Memory B cell (primary cell): ENCODE results near the gene FGF5.
"Not testable (repeated sequence)": the region's sequence is repeated elsewhere in the genome, so short reads cannot be mapped to it uniquely, and the experiment has no call there.

Experiments used
- ATAC-seq: fragments of 150-1000 bp; cut with Tn5 transposase; 2 replicates; pipeline ENCODE4 v1.10.0; 2021; ENCODE audit warnings: low read depth, mild to moderate bottlenecking, moderate library complexity
- DNase-seq, 2 donors: peaks; one replicate each; pipeline ENCODE4 v3.0.0; 2022; ENCODE audit warnings: low spot score in 2 of 2
- H3K27ac Mint-ChIP-seq: one replicate; pipeline ENCODE4 v1.8.0; 2022; ENCODE audit warnings: mild to moderate bottlenecking, moderate library complexity, mixed read lengths
- H3K27me3 Mint-ChIP-seq: one replicate; pipeline ENCODE4 v1.8.0; 2022; ENCODE audit warnings: mixed read lengths
- H3K36me3 Mint-ChIP-seq: one replicate; pipeline ENCODE4 v1.8.0; 2022; ENCODE audit warnings: mild to moderate bottlenecking, mixed read lengths
- H3K4me1 Mint-ChIP-seq: one replicate; pipeline ENCODE4 v1.8.0; 2022; ENCODE audit warnings: mixed read lengths
- H3K4me3 Mint-ChIP-seq: one replicate; pipeline ENCODE4 v1.8.0; 2022; ENCODE audit warnings: mild to moderate bottlenecking, moderate library complexity, mixed read lengths
- H3K9me3 Mint-ChIP-seq: one replicate; pipeline ENCODE4 v1.8.0; 2022; ENCODE audit warnings: mixed read lengths

The FGF5 gene

GRCh38 chr4:80239480-80240150 is 26.8 kb upstream of the FGF5 start:
- Mint-ChIP-seq H3K27me3 (peaks cover 9% of the 10 kb centered on the region), H3K4me3 (no peak overlapping the region), H3K4me1 (no peaks in the 10 kb centered on the region), H3K36me3 (no peaks in the 10 kb centered on the region), H3K9me3 (no peaks in the 10 kb centered on the region), H3K27ac (no peak overlapping the region)
- DNase-seq (no peak), ATAC-seq (no peak)

GRCh38 chr4:80240976-80241375 is 25.5 kb upstream of the FGF5 start:
- no peak for ATAC-seq

GRCh38 chr4:80243274-80244018 is 23.0 kb upstream of the FGF5 start:
- H3K27ac Mint-ChIP-seq = no peak overlapping the region
- H3K27me3 Mint-ChIP-seq = peaks cover 10% of the 10 kb centered on the region
- DNase-seq (no peak), ATAC-seq (no peak)
- no peaks in the 10 kb centered on the region for H3K4me1 Mint-ChIP-seq
- no peaks in the 10 kb centered on the region for H3K36me3 Mint-ChIP-seq
- no peak overlapping the region for H3K4me3 Mint-ChIP-seq
- H3K9me3 Mint-ChIP-seq = no peaks in the 10 kb centered on the region

More at GRCh38 chr4:80240976-80241375, 25.5 kb upstream of the FGF5 start:
- H3K4me3 Mint-ChIP-seq = no peak overlapping the region
- H3K36me3 Mint-ChIP-seq = no peaks in the 10 kb centered on the region
- H3K27ac Mint-ChIP-seq = no peak overlapping the region
- no peaks in the 10 kb centered on the region for H3K9me3 Mint-ChIP-seq
- peaks cover 7% of the 10 kb centered on the region for H3K27me3 Mint-ChIP-seq
- no peaks in the 10 kb centered on the region for H3K4me1 Mint-ChIP-seq
- DNase-seq = no peak

- not testable (repeated sequence) for ATAC-seq, H3K4me1 Mint-ChIP-seq, H3K9me3 Mint-ChIP-seq, H3K36me3 Mint-ChIP-seq, H3K27ac Mint-ChIP-seq, H3K4me3 Mint-ChIP-seq, DNase-seq, H3K27me3 Mint-ChIP-seq
These were observed 19.0 kb upstream of the FGF5 start for GRCh38 chr4:80247484-80247883.

- Mint-ChIP-seq H3K4me3 (no peak overlapping the region), H3K4me1 (peaks cover 2% of the 10 kb centered on the region), H3K27ac (no peak overlapping the region), H3K9me3 (no peaks in the 10 kb centered on the region), H3K27me3 (peaks cover 6% of the 10 kb centered on the region), H3K36me3 (no peaks in the 10 kb centered on the region)
- ATAC-seq = no peak
- no peak for DNase-seq
These were observed 17.3 kb upstream of the FGF5 start for GRCh38 chr4:80249144-80249543.

GRCh38 chr4:80252427-80252826 is 14.0 kb upstream of the FGF5 start:
- DNase-seq = no peak
- Mint-ChIP-seq H3K27me3 (peaks cover 8% of the 10 kb centered on the region), H3K4me1 (peaks cover 2% of the 10 kb centered on the region), H3K4me3 (no peak overlapping the region), H3K27ac (no peak overlapping the region), H3K36me3 (no peaks in the 10 kb centered on the region), H3K9me3 (no peaks in the 10 kb centered on the region)
- no peak for ATAC-seq

- Mint-ChIP-seq H3K27me3 (peaks cover 8% of the 10 kb centered on the region), H3K4me1 (peaks cover 2% of the 10 kb centered on the region), H3K36me3 (no peaks in the 10 kb centered on the region), H3K9me3 (no peaks in the 10 kb centered on the region), H3K27ac (no peak overlapping the region), H3K4me3 (no peak overlapping the region)
- ATAC-seq = no peak
- no peak for DNase-seq
These were observed 13.5 kb upstream of the FGF5 start for GRCh38 chr4:80252953-80253352.

- DNase-seq = no peak
- peaks cover 2% of the 10 kb centered on the region for H3K4me1 Mint-ChIP-seq
- H3K4me3 Mint-ChIP-seq = no peak overlapping the region
- no peak for ATAC-seq
- H3K36me3 Mint-ChIP-seq = no peaks in the 10 kb centered on the region
- H3K27ac Mint-ChIP-seq = no peak overlapping the region
- H3K27me3 Mint-ChIP-seq = peaks cover 8% of the 10 kb centered on the region
- H3K9me3 Mint-ChIP-seq = no peaks in the 10 kb centered on the region
These were observed 13.0 kb upstream of the FGF5 start for GRCh38 chr4:80253510-80253909.

GRCh38 chr4:80254114-80254513 is 12.3 kb upstream of the FGF5 start:
- Mint-ChIP-seq H3K27me3 (peaks cover 8% of the 10 kb centered on the region), H3K4me3 (no peak overlapping the region), H3K36me3 (no peaks in the 10 kb centered on the region), H3K9me3 (no peaks in the 10 kb centered on the region), H3K27ac (no peak overlapping the region), H3K4me1 (no peaks in the 10 kb centered on the region)
- ATAC-seq (no peak), DNase-seq (no peak)

GRCh38 chr4:80255329-80256095 is 11.0 kb upstream of the FGF5 start:
- Mint-ChIP-seq H3K36me3 (no peaks in the 10 kb centered on the region), H3K9me3 (no peaks in the 10 kb centered on the region), H3K4me3 (no peak overlapping the region), H3K4me1 (no peaks in the 10 kb centered on the region), H3K27ac (no peak overlapping the region), H3K27me3 (peaks cover 9% of the 10 kb centered on the region)
- DNase-seq = no peak
- no peak for ATAC-seq

- Mint-ChIP-seq H3K27me3 (peaks cover 10% of the 10 kb centered on the region), H3K9me3 (no peaks in the 10 kb centered on the region), H3K36me3 (no peaks in the 10 kb centered on the region), H3K4me3 (no peak overlapping the region), H3K27ac (no peak overlapping the region), H3K4me1 (no peaks in the 10 kb centered on the region)
- no peak for ATAC-seq
- no peak for DNase-seq
These were observed 8.6 kb upstream of the FGF5 start for GRCh38 chr4:80257851-80258250.

- DNase-seq (no peak), ATAC-seq (no peak)
- no peaks in the 10 kb centered on the region for H3K9me3 Mint-ChIP-seq
- no peaks in the 10 kb centered on the region for H3K4me1 Mint-ChIP-seq
- no peaks in the 10 kb centered on the region for H3K36me3 Mint-ChIP-seq
- peaks cover 14% of the 10 kb centered on the region for H3K27me3 Mint-ChIP-seq
- no peak overlapping the region for H3K27ac Mint-ChIP-seq
- no peak overlapping the region for H3K4me3 Mint-ChIP-seq
These were observed 7.5 kb upstream of the FGF5 start for GRCh38 chr4:80259012-80259411.

- no peak for ATAC-seq
- no peak for DNase-seq
- H3K9me3 Mint-ChIP-seq = no peaks in the 10 kb centered on the region
- H3K27ac Mint-ChIP-seq = no peak overlapping the region
- H3K4me3 Mint-ChIP-seq = no peak overlapping the region
- peaks cover 18% of the 10 kb centered on the region for H3K27me3 Mint-ChIP-seq
- H3K4me1 Mint-ChIP-seq = no peaks in the 10 kb centered on the region
- H3K36me3 Mint-ChIP-seq = no peaks in the 10 kb centered on the region
These were observed 6.6 kb upstream of the FGF5 start for GRCh38 chr4:80259817-80260216.

GRCh38 chr4:80261989-80262600 is 4.4 kb upstream of the FGF5 start:
- DNase-seq (no peak), ATAC-seq (no peak)
- peaks cover 21% of the 10 kb centered on the region for H3K27me3 Mint-ChIP-seq
- H3K9me3 Mint-ChIP-seq = no peaks in the 10 kb centered on the region
- H3K36me3 Mint-ChIP-seq = no peaks in the 10 kb centered on the region
- H3K27ac Mint-ChIP-seq = no peak overlapping the region
- no peak overlapping the region for H3K4me3 Mint-ChIP-seq
- H3K4me1 Mint-ChIP-seq = peaks cover 14% of the 10 kb centered on the region
